ENCODE measurements around the gene KDM2B.

Gene KDM2B

GRCh38 chr12:121536899-121537813, 43.7 kb downstream of the KDM2B start:
- DNase-seq (ENCODE audit: low spot score) = peak; percentile 97
- TF ChIP-seq CTCF (IDR thresholded peaks at IDR 0.05; ENCODE audit: extremely low read depth, missing control alignments) = no peak

- DNase-seq (ENCODE audit: low spot score) = peak; percentile 92
- no peak for TF ChIP-seq CTCF (IDR thresholded peaks at IDR 0.05; ENCODE audit: extremely low read depth, missing control alignments)
Measured at GRCh38 chr12:121536054-121536898, 44.5 kb downstream of the KDM2B start.

- no peak for DNase-seq (ENCODE audit: low spot score)
- no peak for TF ChIP-seq CTCF (IDR thresholded peaks at IDR 0.05; ENCODE audit: extremely low read depth, missing control alignments)
Measured at GRCh38 chr12:121535150-121536053, 45.4 kb downstream of the KDM2B start.

- no peak for TF ChIP-seq CTCF (IDR thresholded peaks at IDR 0.05; ENCODE audit: extremely low read depth, missing control alignments)
- DNase-seq (ENCODE audit: low spot score) = peak; percentile 75
Measured at GRCh38 chr12:121534495-121535148, 46.2 kb downstream of the KDM2B start.

GRCh38 chr12:121533394-121534090, 47.3 kb downstream of the KDM2B start:
- TF ChIP-seq CTCF (IDR thresholded peaks at IDR 0.05; ENCODE audit: extremely low read depth, missing control alignments) = no peak
- no peak for DNase-seq (ENCODE audit: low spot score)

Data from GM20000 (cell line).